MV-4-11 (cell line): ENCODE measurements around the gene NFAT5.
A peak's percentile ranks its signal among the peaks of the same experiment; 100 is the strongest.

Experiments used
- DNase-seq: peaks from one replicate; lab custom pipeline; 2025; lab: John Stamatoyannopoulos, UW

Gene NFAT5

GRCh38 chr16:69644790-69645189 is 79.0 kb downstream of the NFAT5 start:
- DNase-seq: no peak

GRCh38 chr16:69647020-69647419 is 81.3 kb downstream of the NFAT5 start:
- DNase-seq: no peak

GRCh38 chr16:69651217-69651616 is 85.5 kb downstream of the NFAT5 start:
- DNase-seq: no peak

GRCh38 chr16:69654280-69654931 is 88.6 kb downstream of the NFAT5 start:
- DNase-seq: no peak

- DNase-seq: no peak
Observed at GRCh38 chr16:69660166-69660565, 94.4 kb downstream of the NFAT5 start.

- no peak for DNase-seq
Observed at GRCh38 chr16:69662901-69663300, 97.1 kb downstream of the NFAT5 start.

GRCh38 chr16:69663846-69664245 is 98.1 kb downstream of the NFAT5 start:
- no peak for DNase-seq

- DNase-seq: no peak
Observed at GRCh38 chr16:69669577-69669976, 103.8 kb downstream of the NFAT5 start.

GRCh38 chr16:69672315-69672997 is 106.7 kb downstream of the NFAT5 start:
- no peak for DNase-seq

- no peak for DNase-seq
Observed at GRCh38 chr16:69672998-69673713, 107.4 kb downstream of the NFAT5 start.

- DNase-seq: no peak
Observed at GRCh38 chr16:69680358-69680757, 114.6 kb downstream of the NFAT5 start.

GRCh38 chr16:69688589-69688988 is 122.8 kb downstream of the NFAT5 start:
- DNase-seq: no peak

- DNase-seq: peak; percentile 2
Observed at GRCh38 chr16:69691980-69692911, 126.5 kb downstream of the NFAT5 start.

GRCh38 chr16:69693916-69694315 is 128.2 kb downstream of the NFAT5 start:
- no peak for DNase-seq

- no peak for DNase-seq
Observed at GRCh38 chr16:69698404-69698803, 132.6 kb downstream of the NFAT5 start.

- DNase-seq: no peak
Observed at GRCh38 chr16:69699915-69700314, 134.1 kb downstream of the NFAT5 start.

- DNase-seq: no peak
Observed at GRCh38 chr16:69701452-69701851, 135.7 kb downstream of the NFAT5 start.

GRCh38 chr16:69701866-69702265 is 136.1 kb downstream of the NFAT5 start:
- DNase-seq: no peak

- no peak for DNase-seq
Observed at GRCh38 chr16:69703638-69704037, 137.9 kb downstream of the NFAT5 start.

- DNase-seq: peak; percentile 9
Observed at GRCh38 chr16:69706256-69706974, 140.6 kb downstream of the NFAT5 start.

GRCh38 chr16:69706975-69707340 is 141.2 kb downstream of the NFAT5 start:
- DNase-seq: no peak
